Activated B cell treated with CpG ODN at 0.5 μM for 24 hours (primary cell): ENCODE data around the gene PTMA. TPM values are rescaled to one million over a fixed set of nuclear protein-coding genes. Genes with fewer than 3 reads are reported as not detected.

Source experiments
- ATAC-seq: fragments of 200-7000 bp; cut with Tn5 transposase; one replicate; pipeline ENCODE4 v1.10.0; 2021; ENCODE audit warnings: low read depth, mild to moderate bottlenecking, moderate library complexity
- CTCF ChIA-PET: fragments of 350-600 bp; sonication (Branson Sonifier 250); formaldehyde crosslinking; loops from one replicate; lab custom pipeline; 2021; ENCODE audit warnings: antibody characterized with exemption; lab: Charles Lee
- POLR2A ChIA-PET: fragments of 350-600 bp; sonication (Branson Sonifier 250); formaldehyde crosslinking; loops from one replicate; lab custom pipeline; 2021; ENCODE audit warnings: antibody characterized with exemption; lab: Charles Lee
- DNase-seq: peaks from one replicate; pipeline ENCODE4 v3.0.0; 2022
- H3K27ac Mint-ChIP-seq: one replicate; pipeline ENCODE4 v1.8.0; 2020; ENCODE audit warnings: mixed read lengths
- H3K27me3 Mint-ChIP-seq: one replicate; pipeline ENCODE4 v1.8.0; 2021; ENCODE audit warnings: mixed read lengths
- H3K36me3 Mint-ChIP-seq: one replicate; pipeline ENCODE4 v1.8.0; 2021; ENCODE audit warnings: low read depth, mixed read lengths
- H3K4me1 Mint-ChIP-seq: one replicate; pipeline ENCODE4 v1.8.0; 2021; ENCODE audit warnings: mixed read lengths
- H3K4me3 Mint-ChIP-seq: one replicate; pipeline ENCODE4 v1.8.0; 2020; ENCODE audit warnings: mild to moderate bottlenecking, mixed read lengths
- H3K9me3 Mint-ChIP-seq: one replicate; pipeline ENCODE4 v1.8.0; 2020; ENCODE audit warnings: mixed read lengths
- CTCF ChIP-seq: fragments of 200-600 bp; IDR thresholded peaks from one replicate; pipeline ENCODE4 v1.8.0; 2022; ENCODE audit warnings: antibody characterized with exemption, mild to moderate bottlenecking
- intact Hi-C: fragments of 100-400 bp; cut with micrococcal nuclease; formaldehyde crosslinking; loops from one replicate; pipeline ENCODE4 v1.15.1; 2024
- total RNA-seq: library from RNA; stranded (reverse); gene quantifications from 2 replicates; pipeline ENCODE4 v1.2.3, GENCODE V29; 2022

PTMA gene
- total RNA-seq, 1 donor from 2014 or later: 1,531 TPM

GRCh38 chr2:231751042-231751815, 42.9 kb downstream of the PTMA start:
- TF ChIP-seq CTCF: no peak
- Mint-ChIP-seq H3K4me1 (peaks cover 11% of the 10 kb centered on the region), H3K36me3 (no peaks in the 10 kb centered on the region), H3K9me3 (no peaks in the 10 kb centered on the region), H3K27me3 (no peaks in the 10 kb centered on the region), H3K4me3 (no peak overlapping the region), H3K27ac (no peak overlapping the region)
- POLR2A ChIA-PET: no interaction called here
- intact Hi-C loops: no loop called here
- ATAC-seq (no peak), DNase-seq (no peak)
- CTCF ChIA-PET: no interaction called here

- Mint-ChIP-seq H3K27ac (no peak overlapping the region), H3K36me3 (no peaks in the 10 kb centered on the region), H3K27me3 (no peaks in the 10 kb centered on the region), H3K4me1 (peaks cover 11% of the 10 kb centered on the region), H3K9me3 (no peaks in the 10 kb centered on the region), H3K4me3 (no peak overlapping the region)
- ChIA-PET POLR2A (no interaction called here), CTCF (no interaction called here)
- ATAC-seq (no peak), DNase-seq (no peak)
- TF ChIP-seq CTCF: no peak
- intact Hi-C loops: no loop called here
These were observed 43.7 kb downstream of the PTMA start for GRCh38 chr2:231752061-231752460.

- no peak overlapping the region for H3K27ac Mint-ChIP-seq
- H3K4me3 Mint-ChIP-seq: no peak overlapping the region
- ATAC-seq: no peak
- peaks cover 2% of the 10 kb centered on the region for H3K4me1 Mint-ChIP-seq
- intact Hi-C loops: no loop called here
- ChIA-PET CTCF (no interaction called here), POLR2A (no interaction called here)
- no peaks in the 10 kb centered on the region for H3K9me3 Mint-ChIP-seq
- no peak for TF ChIP-seq CTCF
- H3K36me3 Mint-ChIP-seq: peaks cover 3% of the 10 kb centered on the region
- no peaks in the 10 kb centered on the region for H3K27me3 Mint-ChIP-seq
- DNase-seq: no peak
These were observed 53.4 kb downstream of the PTMA start for GRCh38 chr2:231761735-231762134.

Other genes starting within 250 kb of the PTMA start
- gene NCL, start 244.0 kb upstream of the PTMA start, total RNA-seq: 693 and 761 TPM in 2 replicates
- not detected in 2 replicates for gene NMUR1, start 178.1 kb upstream of the PTMA start, total RNA-seq
- gene TEX44, start 115.7 kb upstream of the PTMA start, total RNA-seq: not detected in 2 replicates
- gene PDE6D, start 72.8 kb downstream of the PTMA start, total RNA-seq: 35.7 and 41.3 TPM in 2 replicates
- 49.9 and 54.5 TPM in 2 replicates for gene COPS7B, start 77.9 kb downstream of the PTMA start, total RNA-seq
- not detected in 2 replicates for gene NPPC, start 217.9 kb downstream of the PTMA start, total RNA-seq